ENCODE measurements around the gene ATP8B1. TPM values are rescaled to one million over a fixed set of nuclear protein-coding genes. Genes with fewer than 3 reads are reported as not detected.

ATP8B1 gene
- total and polyA plus RNA-seq, 2 donors (not counting 3 experiments of a cell fraction or from before 2014, with no cell fraction given) = 49.3 to 100 TPM

- Histone ChIP-seq H4K20me1 (replicated peaks; ENCODE audit: control insufficient read depth, extremely low read depth, insufficient read depth, low read length) (no peaks in the 10 kb centered on the region), H2AFZ (ENCODE audit: low read depth, low read length) (no peak overlapping the region), H3K79me2 (ENCODE audit: control insufficient read depth, insufficient read depth, low read length) (peaks cover 8% of the 10 kb centered on the region), H3K9me1 (replicated peaks; ENCODE audit: control insufficient read depth, extremely low read depth, insufficient read depth, low read length) (no peaks in the 10 kb centered on the region), H3K9me3 (replicated peaks; ENCODE audit: control insufficient read depth, insufficient read depth, low read length) (no peaks in the 10 kb centered on the region), H3K36me3 (ENCODE audit: control insufficient read depth in 2 of 2, extremely low read depth in 1 of 2, insufficient read depth in 2 of 2, low read length in 2 of 2) (peaks cover 19 to 21% of the 10 kb centered on the region in 2 experiments), H3K4me3 (replicated peaks in 1 of 3; ENCODE audit: insufficient read depth in 1 of 3, low read depth in 1 of 3, low read length in 3 of 3) (no peak overlapping the region), H3K9ac (replicated peaks; ENCODE audit: extremely low read depth, insufficient read depth, low read length) (no peak overlapping the region), H3K27ac (ENCODE audit: insufficient read depth, low read depth, low read length) (no peak overlapping the region), H3K4me1 (ENCODE audit: control insufficient read depth, extremely low read depth, insufficient read depth, low read length) (peaks cover 9% of the 10 kb centered on the region), H3K27me3 (ENCODE audit: control insufficient read depth in 2 of 2, insufficient read depth in 2 of 2, low read length in 2 of 2) (no peaks in the 10 kb centered on the region), H3K4me2 (ENCODE audit: insufficient read depth, low read length) (no peak overlapping the region)
- dilution Hi-C loops (cut with MboI; ENCODE audit: extremely low pct_ligation_motif_present, low sequenced_read_pairs) (no loop called here), intact Hi-C loops (cut with micrococcal nuclease) (no loop called here)
- no TSS peak for BruUV-seq (replicated peaks)
- TF ChIP-seq POLR2AphosphoS5 (IDR thresholded peaks at IDR 0.05; ENCODE audit: insufficient read depth, low read depth, low read length) (no peak), FOS (IDR thresholded peaks at IDR 0.05; ENCODE audit: borderline replicate concordance, insufficient read depth, low read length) (no peak), MYC (IDR thresholded peaks at IDR 0.05; ENCODE audit: low read depth, low read length) (no peak), GATA2 (IDR thresholded peaks at IDR 0.05; ENCODE audit: insufficient read depth, insufficient read length, low read depth, low read length) (no peak), EZH2 (IDR thresholded peaks at IDR 0.05; ENCODE audit: borderline replicate concordance, low read depth, low read length, severe bottlenecking) (no peak), POLR2A (IDR thresholded peaks at IDR 0.05; ENCODE audit: low read depth, low read length) (no peak), CTCF (IDR thresholded peaks at IDR 0.05; ENCODE audit: extremely low read depth in 1 of 2, insufficient read depth in 1 of 2, low read depth in 1 of 2, low read length in 2 of 2) (no peak), JUN (IDR thresholded peaks at IDR 0.05; ENCODE audit: borderline replicate concordance, insufficient read depth, insufficient read length, low read depth) (no peak)
- TF ChIP-seq, protein P1, sequence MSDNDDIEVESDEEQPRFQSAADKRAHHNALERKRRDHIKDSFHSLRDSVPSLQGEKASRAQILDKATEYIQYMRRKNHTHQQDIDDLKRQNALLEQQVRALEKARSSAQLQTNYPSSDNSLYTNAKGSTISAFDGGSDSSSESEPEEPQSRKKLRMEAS (IDR thresholded peaks at IDR 0.05; ENCODE audit: insufficient read depth, insufficient read length) = no peak
- FAIRE-seq (peak; percentile 74), DNase-seq (ENCODE audit: low read depth, low spot score) (peak; percentile 80)
- ChIA-PET POLR2A (no interaction called here), CTCF (no interaction called here)
These were observed 145.6 kb downstream of the ATP8B1 start for GRCh38 chr18:57657542-57657941.

Data from endothelial cell of umbilical vein (primary cell).